WTC11 (cell line): ENCODE data around the gene LRP11. TPM values are rescaled to one million over a fixed set of nuclear protein-coding genes. Genes with fewer than 3 reads are reported as not detected.

Experiments used
- ATAC-seq: fragments of 200-7000 bp; cut with Tn5 transposase; 2 replicates; pipeline ENCODE4 v1.10.0; 2021; ENCODE audit warnings: mild to moderate bottlenecking, moderate library complexity
- CTCF ChIA-PET: fragments of 300-600 bp; sonication (Branson Sonifier 250); formaldehyde crosslinking; loops from one replicate; lab custom pipeline; 2021; ENCODE audit warnings: antibody characterized with exemption; lab: Charles Lee
- POLR2A ChIA-PET: fragments of 350-600 bp; sonication (Branson Sonifier 250); formaldehyde crosslinking; loops from one replicate; lab custom pipeline; 2021; ENCODE audit warnings: antibody characterized with exemption; lab: Charles Lee
- DNase-seq: peaks from one replicate; pipeline ENCODE4 v3.0.0; 2021; ENCODE audit warnings: low spot score
- H3K27ac Mint-ChIP-seq: 2 replicates; pipeline ENCODE4 v1.8.0; 2021; ENCODE audit warnings: mixed read lengths
- H3K27me3 Mint-ChIP-seq: 2 replicates; pipeline ENCODE4 v1.8.0; 2021; ENCODE audit warnings: low read depth, mild to moderate bottlenecking, moderate library complexity, mixed read lengths
- H3K36me3 Mint-ChIP-seq: 2 replicates; pipeline ENCODE4 v1.8.0; 2021; ENCODE audit warnings: mixed read lengths
- H3K4me1 Mint-ChIP-seq: 2 replicates; pipeline ENCODE4 v1.8.0; 2022; ENCODE audit warnings: mixed read lengths
- H3K4me3 Mint-ChIP-seq: 2 replicates; pipeline ENCODE4 v1.8.0; 2021; ENCODE audit warnings: mild to moderate bottlenecking, moderate library complexity, mixed read lengths
- H3K9me3 Mint-ChIP-seq: 2 replicates; pipeline ENCODE4 v1.8.0; 2021; ENCODE audit warnings: mixed read lengths
- ATF1 ChIP-seq: sonication (generic); formaldehyde crosslinking; IDR thresholded peaks from 2 replicates; pipeline ENCODE4 v1.8.1; 2023; ENCODE audit warnings: mild to moderate bottlenecking, moderate library complexity, missing genetic modification reagents
- CBFB ChIP-seq: sonication (generic); formaldehyde crosslinking; IDR thresholded peaks from 2 replicates; pipeline ENCODE4 v1.8.1; 2022; ENCODE audit warnings: mild to moderate bottlenecking, low read depth, missing genetic modification reagents
- ETV6 ChIP-seq: sonication (generic); formaldehyde crosslinking; IDR thresholded peaks from 2 replicates; pipeline ENCODE4 v1.8.1; 2022; ENCODE audit warnings: mild to moderate bottlenecking, missing genetic modification reagents
- FOXJ3 ChIP-seq: sonication (generic); formaldehyde crosslinking; IDR thresholded peaks from 2 replicates; pipeline ENCODE4 v1.9.0; 2021; ENCODE audit warnings: missing genetic modification reagents, mild to moderate bottlenecking, borderline replicate concordance
- FOXP1 ChIP-seq: sonication (generic); formaldehyde crosslinking; IDR thresholded peaks from 2 replicates; pipeline ENCODE4 v1.8.0; 2022; ENCODE audit warnings: missing genetic modification reagents, mild to moderate bottlenecking, moderate library complexity, borderline replicate concordance
- GABPB1 ChIP-seq: sonication (generic); formaldehyde crosslinking; IDR thresholded peaks from 2 replicates; pipeline ENCODE4 v1.8.1; 2023; ENCODE audit warnings: mild to moderate bottlenecking, missing genetic modification reagents
- GTF2I ChIP-seq: fragments of 250-450 bp; sonication (Bioruptor Pico); conservative IDR thresholded peaks from 2 replicates; pipeline ENCODE4 v1.4.0; 2021; ENCODE audit warnings: mild to moderate bottlenecking
- HMGA2 ChIP-seq: fragments of 250-450 bp; sonication (Bioruptor Pico); IDR thresholded peaks from 2 replicates; pipeline ENCODE4 v1.4.0; 2021; ENCODE audit warnings: mild to moderate bottlenecking, moderate library complexity
- IRF2 ChIP-seq: sonication (generic); formaldehyde crosslinking; IDR thresholded peaks from 2 replicates; pipeline ENCODE4 v1.8.0; 2022; ENCODE audit warnings: low read depth, missing genetic modification reagents, borderline replicate concordance
- NFATC4 ChIP-seq: fragments of 250-450 bp; sonication (Bioruptor Pico); IDR thresholded peaks from 2 replicates; pipeline ENCODE4 v1.9.0; 2021; ENCODE audit warnings: mild to moderate bottlenecking
- NFYB ChIP-seq: sonication (generic); formaldehyde crosslinking; conservative IDR thresholded peaks from 2 replicates; pipeline ENCODE4 v1.8.0; 2022; ENCODE audit warnings: low read depth, missing genetic modification reagents
- NR2C2 ChIP-seq: sonication (generic); formaldehyde crosslinking; IDR thresholded peaks from 2 replicates; pipeline ENCODE4 v1.8.0; 2022; ENCODE audit warnings: mild to moderate bottlenecking, missing genetic modification reagents
- OVOL2 ChIP-seq: fragments of 250-450 bp; sonication (Bioruptor Pico); IDR thresholded peaks from 2 replicates; pipeline ENCODE4 v1.9.0; 2021; ENCODE audit warnings: mild to moderate bottlenecking, borderline replicate concordance
- RELA ChIP-seq: sonication (generic); formaldehyde crosslinking; IDR thresholded peaks from 2 replicates; pipeline ENCODE4 v1.8.1; 2022; ENCODE audit warnings: missing genetic modification reagents, mild to moderate bottlenecking, borderline replicate concordance
- RORB ChIP-seq: fragments of 250-450 bp; sonication (Bioruptor Pico); IDR thresholded peaks from 2 replicates; pipeline ENCODE4 v1.9.0; 2021; ENCODE audit warnings: mild to moderate bottlenecking
- SMAD3 ChIP-seq: sonication (generic); formaldehyde crosslinking; IDR thresholded peaks from 2 replicates; pipeline ENCODE4 v1.8.0; 2022; ENCODE audit warnings: missing genetic modification reagents, mild to moderate bottlenecking, borderline replicate concordance
- TEAD1 ChIP-seq: sonication (generic); formaldehyde crosslinking; IDR thresholded peaks from 2 replicates; pipeline ENCODE4 v1.8.0; 2022; ENCODE audit warnings: mild to moderate bottlenecking, missing genetic modification reagents
- TEAD4 ChIP-seq: sonication (generic); formaldehyde crosslinking; IDR thresholded peaks from 2 replicates; pipeline ENCODE4 v1.8.0; 2022; ENCODE audit warnings: mild to moderate bottlenecking, missing genetic modification reagents
- ZNF121 ChIP-seq: sonication (generic); formaldehyde crosslinking; IDR thresholded peaks from 2 replicates; pipeline ENCODE4 v1.8.0; 2023; ENCODE audit warnings: missing genetic modification reagents
- ZNF219 ChIP-seq: sonication (generic); formaldehyde crosslinking; IDR thresholded peaks from 2 replicates; pipeline ENCODE4 v1.8.0; 2023; ENCODE audit warnings: missing genetic modification reagents, mild to moderate bottlenecking, borderline replicate concordance
- ZNF232 ChIP-seq: sonication (generic); formaldehyde crosslinking; IDR thresholded peaks from 2 replicates; pipeline ENCODE4 v1.8.0; 2022; ENCODE audit warnings: mild to moderate bottlenecking, missing genetic modification reagents
- ZNF671 ChIP-seq: fragments of 250-450 bp; sonication (Bioruptor Pico); IDR thresholded peaks from 2 replicates; pipeline ENCODE4 v1.8.0; 2021; ENCODE audit warnings: mild to moderate bottlenecking
- total RNA-seq: library from RNA; stranded (reverse); gene quantifications from 3 replicates; pipeline ENCODE4 v1.2.3, GENCODE V29; 2021
- TF ChIP-seq, protein P1 (sequence below): sonication (generic); formaldehyde crosslinking; IDR thresholded peaks from 2 replicates; pipeline ENCODE4 v1.8.0; 2022; ENCODE audit warnings: mild to moderate bottlenecking, missing genetic modification reagents
- TF ChIP-seq, protein P2 (sequence below): sonication (generic); formaldehyde crosslinking; IDR thresholded peaks from 2 replicates; pipeline ENCODE4 v1.8.1; 2022; ENCODE audit warnings: low read depth, missing genetic modification reagents, borderline replicate concordance
- TF ChIP-seq, protein P3 (sequence below): sonication (generic); formaldehyde crosslinking; IDR thresholded peaks from 2 replicates; pipeline ENCODE4 v1.8.0; 2022; ENCODE audit warnings: mild to moderate bottlenecking, missing genetic modification reagents
- TF ChIP-seq, protein P4 (sequence below): sonication (generic); formaldehyde crosslinking; IDR thresholded peaks from 2 replicates; pipeline ENCODE4 v1.8.0; 2023; ENCODE audit warnings: missing genetic modification reagents
- TF ChIP-seq, protein P5 (sequence below): sonication (generic); formaldehyde crosslinking; IDR thresholded peaks from 2 replicates; pipeline ENCODE4 v1.8.1; 2023; ENCODE audit warnings: mild to moderate bottlenecking, missing genetic modification reagents
- TF ChIP-seq, protein P6 (sequence below): fragments of 250-450 bp; sonication (Bioruptor Pico); IDR thresholded peaks from 2 replicates; pipeline ENCODE4 v2.1.2; 2022; ENCODE audit warnings: mild to moderate bottlenecking, moderate library complexity

The LRP11 gene
- total RNA-seq, 1 experiment from 2014 or later = 19.8 TPM

DNA sequence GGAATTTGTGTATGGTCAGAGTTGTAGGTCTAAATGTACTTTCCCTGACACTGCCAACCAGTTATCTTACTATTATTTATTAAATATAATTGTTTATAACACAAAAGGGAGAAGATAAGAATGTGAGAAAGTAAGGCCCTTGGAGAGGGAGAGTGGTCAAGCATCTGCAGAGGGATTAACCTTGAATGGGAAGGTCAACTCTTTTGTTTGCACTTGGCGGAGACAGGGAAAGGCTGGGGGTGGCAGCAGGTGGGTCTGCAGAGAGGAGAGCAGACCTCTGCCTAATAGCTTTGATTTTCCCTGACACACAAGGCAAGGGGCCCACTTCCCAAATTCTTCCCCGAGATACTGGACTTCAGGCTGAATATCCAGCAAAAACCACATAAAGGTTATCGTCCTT is 4.2 kb downstream of the LRP11 start:
- peaks cover 57% of the 10 kb centered on the region for H3K4me1 Mint-ChIP-seq
- ChIA-PET POLR2A (no interaction called here), CTCF (interaction anchor here (1.0 to 1.1 kb wide), 3 partner anchors 44 to 958 kb away, joined by 3 read pairs; no protein-coding TSS in a partner anchor)
- TF ChIP-seq SMAD3 (CRISPR knock-in tag) = no peak
- TF ChIP-seq ATF1 (CRISPR knock-in tag) = no peak
- no peak for TF ChIP-seq NFYB
- TF ChIP-seq RELA (CRISPR knock-in tag) = no peak
- TF ChIP-seq ZNF671 (CRISPR knock-in tag) = no peak
- no peak for TF ChIP-seq RORB (CRISPR knock-in tag)
- no peak for TF ChIP-seq GTF2I (CRISPR knock-in tag)
- no peak for TF ChIP-seq TEAD4 (CRISPR knock-in tag)
- TF ChIP-seq ETV6 (CRISPR knock-in tag) = no peak
- no peak for TF ChIP-seq ZNF232 (CRISPR knock-in tag)
- no peak for TF ChIP-seq NR2C2
- no peak for TF ChIP-seq TEAD1
- TF ChIP-seq NFATC4 (CRISPR knock-in tag) = no peak
- TF ChIP-seq ZNF121 = no peak
- TF ChIP-seq, protein P1, sequence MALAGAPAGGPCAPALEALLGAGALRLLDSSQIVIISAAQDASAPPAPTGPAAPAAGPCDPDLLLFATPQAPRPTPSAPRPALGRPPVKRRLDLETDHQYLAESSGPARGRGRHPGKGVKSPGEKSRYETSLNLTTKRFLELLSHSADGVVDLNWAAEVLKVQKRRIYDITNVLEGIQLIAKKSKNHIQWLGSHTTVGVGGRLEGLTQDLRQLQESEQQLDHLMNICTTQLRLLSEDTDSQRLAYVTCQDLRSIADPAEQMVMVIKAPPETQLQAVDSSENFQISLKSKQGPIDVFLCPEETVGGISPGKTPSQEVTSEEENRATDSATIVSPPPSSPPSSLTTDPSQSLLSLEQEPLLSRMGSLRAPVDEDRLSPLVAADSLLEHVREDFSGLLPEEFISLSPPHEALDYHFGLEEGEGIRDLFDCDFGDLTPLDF (CRISPR knock-in tag) = no peak
- no peak overlapping the region for H3K4me3 Mint-ChIP-seq
- no peak overlapping the region for H3K27ac Mint-ChIP-seq
- H3K27me3 Mint-ChIP-seq = peaks cover 15% of the 10 kb centered on the region
- ATAC-seq = no peak
- no peaks in the 10 kb centered on the region for H3K9me3 Mint-ChIP-seq
- no peaks in the 10 kb centered on the region for H3K36me3 Mint-ChIP-seq
- no peak for DNase-seq

DNA sequence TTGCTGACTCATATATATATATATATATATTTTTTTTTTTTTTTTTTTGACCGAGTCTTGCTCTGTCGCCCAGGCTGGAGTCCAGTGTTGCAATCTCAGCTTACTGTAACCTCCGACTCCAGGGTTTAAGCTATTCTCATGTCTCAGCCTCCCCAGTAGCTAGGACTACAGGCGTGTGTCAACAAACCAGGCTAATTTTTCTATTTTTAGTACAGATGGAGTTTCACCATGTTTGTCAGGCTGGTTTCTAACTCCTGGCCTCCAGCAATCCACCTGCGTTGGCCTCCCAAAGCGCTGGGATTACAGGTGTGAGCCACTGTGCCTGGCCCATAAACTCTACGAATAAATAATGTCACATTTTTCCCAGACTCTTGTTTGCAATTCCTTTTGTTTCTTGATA is 4.8 kb downstream of the LRP11 start:
- TF ChIP-seq GABPB1 (CRISPR knock-in tag) (peak; percentile 75), ZNF232 (CRISPR knock-in tag) (no peak), ZNF219 (CRISPR knock-in tag) (no peak), TEAD1 (no peak)
- ATAC-seq = no peak
- no peak overlapping the region for H3K27ac Mint-ChIP-seq
- ChIA-PET CTCF (interaction anchor here (1.0 to 1.1 kb wide), 2 partner anchors 58 to 958 kb away, joined by 3 read pairs; no protein-coding TSS in a partner anchor), POLR2A (no interaction called here)
- no peaks in the 10 kb centered on the region for H3K36me3 Mint-ChIP-seq
- H3K4me1 Mint-ChIP-seq = peaks cover 62% of the 10 kb centered on the region
- peaks cover 15% of the 10 kb centered on the region for H3K27me3 Mint-ChIP-seq
- no peak overlapping the region for H3K4me3 Mint-ChIP-seq
- no peaks in the 10 kb centered on the region for H3K9me3 Mint-ChIP-seq
- no peak for DNase-seq

DNA sequence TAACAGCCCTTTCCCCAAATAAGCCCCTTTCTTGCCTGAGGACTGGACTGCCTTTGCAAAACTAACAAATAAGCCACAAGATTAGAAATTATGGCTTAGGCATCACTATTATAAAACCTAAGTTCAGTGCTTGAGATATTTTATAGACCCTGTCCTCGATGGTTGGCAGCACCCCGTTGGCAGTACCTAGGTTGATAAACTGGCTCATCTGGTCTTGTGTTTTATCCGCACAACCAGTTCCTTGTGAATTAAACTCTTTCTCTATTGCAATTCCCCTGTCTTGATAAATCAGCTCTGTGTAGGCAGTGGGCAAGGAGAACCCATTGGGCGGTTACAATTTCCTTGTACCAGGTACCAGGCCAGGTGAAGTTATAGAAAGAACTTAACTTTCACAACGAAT is 6.6 kb downstream of the LRP11 start:
- CTCF ChIA-PET = interaction anchor here (1.6 kb wide), 1 partner anchor 17 kb away, joined by 3 read pairs; no protein-coding TSS in a partner anchor
- no peaks in the 10 kb centered on the region for H3K9me3 Mint-ChIP-seq
- H3K27me3 Mint-ChIP-seq = peaks cover 8% of the 10 kb centered on the region
- H3K4me1 Mint-ChIP-seq = peaks cover 56% of the 10 kb centered on the region
- no peak overlapping the region for H3K27ac Mint-ChIP-seq
- no peak for ATAC-seq
- H3K4me3 Mint-ChIP-seq = no peak overlapping the region
- H3K36me3 Mint-ChIP-seq = no peaks in the 10 kb centered on the region
- POLR2A ChIA-PET = no interaction called here
- no peak for DNase-seq
- TF ChIP-seq RELA (CRISPR knock-in tag) (no peak), IRF2 (CRISPR knock-in tag) (no peak), HMGA2 (CRISPR knock-in tag) (no peak), OVOL2 (no peak), CBFB (CRISPR knock-in tag) (no peak), FOXJ3 (CRISPR knock-in tag) (no peak), FOXP1 (CRISPR knock-in tag) (no peak)
- TF ChIP-seq, protein P2, sequence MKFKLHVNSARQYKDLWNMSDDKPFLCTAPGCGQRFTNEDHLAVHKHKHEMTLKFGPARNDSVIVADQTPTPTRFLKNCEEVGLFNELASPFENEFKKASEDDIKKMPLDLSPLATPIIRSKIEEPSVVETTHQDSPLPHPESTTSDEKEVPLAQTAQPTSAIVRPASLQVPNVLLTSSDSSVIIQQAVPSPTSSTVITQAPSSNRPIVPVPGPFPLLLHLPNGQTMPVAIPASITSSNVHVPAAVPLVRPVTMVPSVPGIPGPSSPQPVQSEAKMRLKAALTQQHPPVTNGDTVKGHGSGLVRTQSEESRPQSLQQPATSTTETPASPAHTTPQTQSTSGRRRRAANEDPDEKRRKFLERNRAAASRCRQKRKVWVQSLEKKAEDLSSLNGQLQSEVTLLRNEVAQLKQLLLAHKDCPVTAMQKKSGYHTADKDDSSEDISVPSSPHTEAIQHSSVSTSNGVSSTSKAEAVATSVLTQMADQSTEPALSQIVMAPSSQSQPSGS (CRISPR knock-in tag) = no peak
- TF ChIP-seq, protein P3, sequence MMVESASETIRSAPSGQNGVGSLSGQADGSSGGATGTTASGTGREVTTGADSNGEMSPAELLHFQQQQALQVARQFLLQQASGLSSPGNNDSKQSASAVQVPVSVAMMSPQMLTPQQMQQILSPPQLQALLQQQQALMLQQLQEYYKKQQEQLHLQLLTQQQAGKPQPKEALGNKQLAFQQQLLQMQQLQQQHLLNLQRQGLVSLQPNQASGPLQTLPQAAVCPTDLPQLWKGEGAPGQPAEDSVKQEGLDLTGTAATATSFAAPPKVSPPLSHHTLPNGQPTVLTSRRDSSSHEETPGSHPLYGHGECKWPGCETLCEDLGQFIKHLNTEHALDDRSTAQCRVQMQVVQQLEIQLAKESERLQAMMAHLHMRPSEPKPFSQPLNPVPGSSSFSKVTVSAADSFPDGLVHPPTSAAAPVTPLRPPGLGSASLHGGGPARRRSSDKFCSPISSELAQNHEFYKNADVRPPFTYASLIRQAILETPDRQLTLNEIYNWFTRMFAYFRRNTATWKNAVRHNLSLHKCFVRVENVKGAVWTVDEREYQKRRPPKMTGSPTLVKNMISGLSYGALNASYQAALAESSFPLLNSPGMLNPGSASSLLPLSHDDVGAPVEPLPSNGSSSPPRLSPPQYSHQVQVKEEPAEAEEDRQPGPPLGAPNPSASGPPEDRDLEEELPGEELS (CRISPR knock-in tag) = no peak
- TF ChIP-seq, protein P4, sequence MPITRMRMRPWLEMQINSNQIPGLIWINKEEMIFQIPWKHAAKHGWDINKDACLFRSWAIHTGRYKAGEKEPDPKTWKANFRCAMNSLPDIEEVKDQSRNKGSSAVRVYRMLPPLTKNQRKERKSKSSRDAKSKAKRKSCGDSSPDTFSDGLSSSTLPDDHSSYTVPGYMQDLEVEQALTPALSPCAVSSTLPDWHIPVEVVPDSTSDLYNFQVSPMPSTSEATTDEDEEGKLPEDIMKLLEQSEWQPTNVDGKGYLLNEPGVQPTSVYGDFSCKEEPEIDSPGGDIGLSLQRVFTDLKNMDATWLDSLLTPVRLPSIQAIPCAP (CRISPR knock-in tag) = no peak
- TF ChIP-seq, protein P5, sequence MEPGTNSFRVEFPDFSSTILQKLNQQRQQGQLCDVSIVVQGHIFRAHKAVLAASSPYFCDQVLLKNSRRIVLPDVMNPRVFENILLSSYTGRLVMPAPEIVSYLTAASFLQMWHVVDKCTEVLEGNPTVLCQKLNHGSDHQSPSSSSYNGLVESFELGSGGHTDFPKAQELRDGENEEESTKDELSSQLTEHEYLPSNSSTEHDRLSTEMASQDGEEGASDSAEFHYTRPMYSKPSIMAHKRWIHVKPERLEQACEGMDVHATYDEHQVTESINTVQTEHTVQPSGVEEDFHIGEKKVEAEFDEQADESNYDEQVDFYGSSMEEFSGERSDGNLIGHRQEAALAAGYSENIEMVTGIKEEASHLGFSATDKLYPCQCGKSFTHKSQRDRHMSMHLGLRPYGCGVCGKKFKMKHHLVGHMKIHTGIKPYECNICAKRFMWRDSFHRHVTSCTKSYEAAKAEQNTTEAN = no peak
- TF ChIP-seq, protein P6, sequence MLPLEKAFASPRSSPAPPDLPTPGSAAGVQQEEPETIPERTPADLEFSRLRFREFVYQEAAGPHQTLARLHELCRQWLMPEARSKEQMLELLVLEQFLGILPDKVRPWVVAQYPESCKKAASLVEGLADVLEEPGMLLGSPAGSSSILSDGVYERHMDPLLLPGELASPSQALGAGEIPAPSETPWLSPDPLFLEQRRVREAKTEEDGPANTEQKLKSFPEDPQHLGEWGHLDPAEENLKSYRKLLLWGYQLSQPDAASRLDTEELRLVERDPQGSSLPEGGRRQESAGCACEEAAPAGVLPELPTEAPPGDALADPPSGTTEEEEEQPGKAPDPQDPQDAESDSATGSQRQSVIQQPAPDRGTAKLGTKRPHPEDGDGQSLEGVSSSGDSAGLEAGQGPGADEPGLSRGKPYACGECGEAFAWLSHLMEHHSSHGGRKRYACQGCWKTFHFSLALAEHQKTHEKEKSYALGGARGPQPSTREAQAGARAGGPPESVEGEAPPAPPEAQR (CRISPR knock-in tag) = no peak
